ENCODE results near the gene DOCK9.

The DOCK9 gene

GRCh38 chr13:98752467-98753290, 225.2 kb downstream of the DOCK9 start, which contains the start of gene SLC15A1:
TSS of gene SLC15A1 (minus strand) at chr13:98752672. CDS start at chr13:98752598, 74 bp downstream.
- no peaks in the 10 kb centered on the region for H3K9me3 ChIP-seq (ENCODE audit: control insufficient read depth in 2 of 2, low read length in 2 of 2)
- H3K27ac ChIP-seq (ENCODE audit: low read depth in 2 of 2, low read length in 2 of 2), result no peak within 1 kb of the TSS
- no peak within 1 kb of the TSS for H3K9ac ChIP-seq (ENCODE audit: low read depth in 1 of 2, low read length in 2 of 2)
- no peaks in the 10 kb centered on the region for H3K36me3 ChIP-seq (ENCODE audit: control insufficient read depth in 2 of 2, insufficient read depth in 2 of 2, low read length in 2 of 2)
- peak within 1 kb of the TSS in 1 of 2 donors; percentile 22 for H3K4me3 ChIP-seq (ENCODE audit: low read length in 2 of 2)
- peaks cover 6 to 8% of the 10 kb centered on the region in 2 donors for H3K4me1 ChIP-seq (ENCODE audit: control insufficient read depth in 2 of 2, insufficient read depth in 2 of 2, low read length in 2 of 2)
- peaks cover 13 to 27% of the 10 kb centered on the region in 2 donors for H3K27me3 ChIP-seq (ENCODE audit: control insufficient read depth in 2 of 2, insufficient read depth in 2 of 2, low read length in 2 of 2)

GRCh38 chr13:98751861-98752466, 225.9 kb downstream of the DOCK9 start:
- Histone ChIP-seq H3K9ac (ENCODE audit: low read depth in 1 of 2, low read length in 2 of 2) (no peak overlapping the region), H3K9me3 (ENCODE audit: control insufficient read depth in 2 of 2, low read length in 2 of 2) (no peaks in the 10 kb centered on the region), H3K27me3 (ENCODE audit: control insufficient read depth in 2 of 2, insufficient read depth in 2 of 2, low read length in 2 of 2) (peaks cover 13 to 27% of the 10 kb centered on the region in 2 donors), H3K4me3 (ENCODE audit: low read length in 2 of 2) (peak overlapping the region in 1 of 2 donors; percentile 22), H3K36me3 (ENCODE audit: control insufficient read depth in 2 of 2, insufficient read depth in 2 of 2, low read length in 2 of 2) (no peaks in the 10 kb centered on the region), H3K4me1 (ENCODE audit: control insufficient read depth in 2 of 2, insufficient read depth in 2 of 2, low read length in 2 of 2) (peaks cover 6 to 8% of the 10 kb centered on the region in 2 donors), H3K27ac (ENCODE audit: low read depth in 2 of 2, low read length in 2 of 2) (no peak overlapping the region)

- Histone ChIP-seq H3K9me3 (ENCODE audit: control insufficient read depth in 2 of 2, low read length in 2 of 2) (no peaks in the 10 kb centered on the region), H3K27ac (ENCODE audit: low read depth in 2 of 2, low read length in 2 of 2) (no peak overlapping the region), H3K36me3 (ENCODE audit: control insufficient read depth in 2 of 2, insufficient read depth in 2 of 2, low read length in 2 of 2) (no peaks in the 10 kb centered on the region), H3K4me3 (ENCODE audit: low read length in 2 of 2) (no peak overlapping the region), H3K27me3 (ENCODE audit: control insufficient read depth in 2 of 2, insufficient read depth in 2 of 2, low read length in 2 of 2) (peaks cover 13 to 27% of the 10 kb centered on the region in 2 donors), H3K4me1 (ENCODE audit: control insufficient read depth in 2 of 2, insufficient read depth in 2 of 2, low read length in 2 of 2) (peaks cover 6 to 8% of the 10 kb centered on the region in 2 donors), H3K9ac (ENCODE audit: low read depth in 1 of 2, low read length in 2 of 2) (no peak overlapping the region)
Observed at GRCh38 chr13:98751367-98751782, 226.5 kb downstream of the DOCK9 start.

GRCh38 chr13:98749501-98749900, 228.4 kb downstream of the DOCK9 start:
- Histone ChIP-seq H3K27ac (ENCODE audit: low read depth in 2 of 2, low read length in 2 of 2) (no peak overlapping the region), H3K27me3 (ENCODE audit: control insufficient read depth in 2 of 2, insufficient read depth in 2 of 2, low read length in 2 of 2) (peaks cover 13 to 27% of the 10 kb centered on the region in 2 donors)

GRCh38 chr13:98746968-98747367, 230.9 kb downstream of the DOCK9 start:
- Histone ChIP-seq H3K27me3 (ENCODE audit: control insufficient read depth in 2 of 2, insufficient read depth in 2 of 2, low read length in 2 of 2) (peaks cover 5 to 16% of the 10 kb centered on the region in 2 donors), H3K4me1 (ENCODE audit: control insufficient read depth in 2 of 2, insufficient read depth in 2 of 2, low read length in 2 of 2) (peaks cover 1 to 5% of the 10 kb centered on the region in 2 donors), H3K9ac (ENCODE audit: low read depth in 1 of 2, low read length in 2 of 2) (no peak overlapping the region), H3K9me3 (ENCODE audit: control insufficient read depth in 2 of 2, low read length in 2 of 2) (no peaks in the 10 kb centered on the region), H3K36me3 (ENCODE audit: control insufficient read depth in 2 of 2, insufficient read depth in 2 of 2, low read length in 2 of 2) (no peaks in the 10 kb centered on the region), H3K27ac (ENCODE audit: low read depth in 2 of 2, low read length in 2 of 2) (no peak overlapping the region), H3K4me3 (ENCODE audit: low read length in 2 of 2) (no peak overlapping the region)

More at GRCh38 chr13:98749501-98749900, 228.4 kb downstream of the DOCK9 start:
- no peaks in the 10 kb centered on the region for H3K36me3 ChIP-seq (ENCODE audit: control insufficient read depth in 2 of 2, insufficient read depth in 2 of 2, low read length in 2 of 2)
- H3K9me3 ChIP-seq (ENCODE audit: control insufficient read depth in 2 of 2, low read length in 2 of 2), result no peaks in the 10 kb centered on the region
- no peak overlapping the region for H3K4me3 ChIP-seq (ENCODE audit: low read length in 2 of 2)
- H3K4me1 ChIP-seq (ENCODE audit: control insufficient read depth in 2 of 2, insufficient read depth in 2 of 2, low read length in 2 of 2), result peaks cover 6 to 8% of the 10 kb centered on the region in 2 donors
- H3K9ac ChIP-seq (ENCODE audit: low read depth in 1 of 2, low read length in 2 of 2), result no peak overlapping the region
